ENCODE data around the gene PRKCZ. TPM values are rescaled to one million over a fixed set of nuclear protein-coding genes. Genes with fewer than 3 reads are reported as not detected.
"Not testable (repeated sequence)": the region's sequence is repeated elsewhere in the genome, so short reads cannot be mapped to it uniquely, and the experiment has no call there.

Gene PRKCZ
- total RNA-seq, 2 donors from 2014 or later, result 34.5 to 46.7 TPM

GRCh38 chr1:2091611-2092604 is 41.7 kb downstream of the PRKCZ start:
- DNase-seq (ENCODE audit: low spot score), result no peak
- 75% methylated on average over 48 of the region's 48 CpGs for WGBS

GRCh38 chr1:2093055-2093454 is 42.8 kb downstream of the PRKCZ start:
- H3K4me3 ChIP-seq, result no peak overlapping the region
- WGBS, result 95% methylated on average over 14 of the region's 14 CpGs
- no peaks in the 10 kb centered on the region for H3K36me3 ChIP-seq
- no peak for DNase-seq (ENCODE audit: low spot score)
- intact Hi-C loops (cut with DNase I), result no loop called here
- no peak overlapping the region for H3K27ac ChIP-seq
- no peaks in the 10 kb centered on the region for H3K4me1 ChIP-seq (replicated peaks)
- H3K9me3 ChIP-seq, result no peaks in the 10 kb centered on the region
- H3K27me3 ChIP-seq (replicated peaks; ENCODE audit: insufficient read depth), result no peaks in the 10 kb centered on the region
- no peak for TF ChIP-seq POLR2AphosphoS5 (IDR thresholded peaks at IDR 0.05)
- no peak for TF ChIP-seq CTCF (IDR thresholded peaks at IDR 0.05)
- no peak for TF ChIP-seq POLR2A (IDR thresholded peaks at IDR 0.05)

More at GRCh38 chr1:2091611-2092604, 41.7 kb downstream of the PRKCZ start:
- no peaks in the 10 kb centered on the region for H3K36me3 ChIP-seq
- H3K9me3 ChIP-seq, result no peaks in the 10 kb centered on the region
- intact Hi-C loops (cut with DNase I), result no loop called here
- H3K4me1 ChIP-seq (replicated peaks), result no peaks in the 10 kb centered on the region
- no peak overlapping the region for H3K4me3 ChIP-seq
- TF ChIP-seq CTCF (IDR thresholded peaks at IDR 0.05) (peak in 2 of 4 experiments; percentile 12 to 20), POLR2AphosphoS5 (IDR thresholded peaks at IDR 0.05) (no peak)
- no peak overlapping the region for H3K27ac ChIP-seq
- no peaks in the 10 kb centered on the region for H3K27me3 ChIP-seq (replicated peaks; ENCODE audit: insufficient read depth)

DNA sequence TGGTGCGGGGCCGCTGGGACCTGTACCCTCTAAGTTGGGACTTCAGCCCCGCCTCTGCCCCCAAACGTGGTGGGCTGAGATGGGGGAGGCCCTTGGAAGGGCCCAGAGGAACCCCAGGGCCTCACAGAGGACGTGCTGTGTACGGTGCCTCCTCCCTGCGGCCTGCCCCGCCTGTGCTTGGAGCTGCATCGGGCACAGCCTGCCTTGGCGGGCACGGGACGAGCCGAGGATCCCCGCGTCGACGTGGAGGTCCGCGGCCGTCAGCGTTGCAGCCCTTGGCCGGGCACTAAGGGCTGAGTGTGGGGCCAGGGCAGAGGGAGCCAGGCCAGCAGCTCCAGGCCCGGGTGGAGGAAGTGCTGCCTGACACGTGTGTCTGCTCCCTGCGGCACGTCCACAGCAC is 43.4 kb downstream of the PRKCZ start:
- H3K27ac ChIP-seq, result no peak overlapping the region
- TF ChIP-seq POLR2AphosphoS5 (IDR thresholded peaks at IDR 0.05), result no peak
- TF ChIP-seq POLR2A (IDR thresholded peaks at IDR 0.05), result no peak

DNA sequence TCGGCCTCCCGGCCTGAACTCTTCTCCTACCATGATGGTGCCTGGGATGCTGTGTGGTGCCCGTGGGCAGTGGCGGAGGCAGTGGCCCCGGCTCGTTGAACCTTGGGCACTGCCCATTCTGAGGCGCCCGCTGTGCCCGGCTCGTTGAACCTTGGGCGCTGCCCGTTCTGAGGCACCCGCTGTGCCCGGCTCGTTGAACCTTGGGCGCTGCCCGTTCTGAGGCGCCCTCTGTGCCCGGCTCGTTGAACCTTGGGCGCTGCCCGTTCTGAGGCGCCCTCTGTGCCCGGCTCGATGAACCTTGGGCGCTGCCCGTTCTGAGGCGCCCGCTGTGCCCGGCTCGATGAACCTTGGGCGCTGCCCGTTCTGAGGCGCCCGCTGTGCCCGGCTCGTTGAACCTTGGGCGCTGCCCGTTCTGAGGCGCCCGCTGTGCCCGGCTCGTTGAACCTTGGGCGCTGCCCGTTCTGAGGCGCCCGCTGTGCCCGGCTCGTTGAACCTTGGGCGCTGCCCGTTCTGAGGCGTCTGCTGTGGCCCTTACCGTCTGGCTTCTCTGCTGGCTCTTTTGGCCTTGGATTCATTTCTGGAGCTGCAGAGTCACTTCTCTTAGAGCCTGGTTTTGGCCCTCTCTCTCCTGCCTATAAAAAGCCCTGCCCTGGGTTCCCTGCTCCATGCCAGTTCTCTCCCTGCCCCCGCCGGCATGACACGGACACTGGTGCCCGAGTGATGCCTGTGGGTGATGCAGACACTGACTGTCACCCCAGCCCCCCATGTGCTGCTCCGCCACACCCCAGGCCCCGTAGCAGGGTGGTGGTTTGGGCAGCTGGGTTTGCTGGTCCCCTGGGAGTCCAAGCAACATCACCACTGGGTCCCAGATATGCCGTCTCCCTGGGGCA is 44.3 kb downstream of the PRKCZ start:
- H3K4me1 ChIP-seq (replicated peaks); H3K27me3 ChIP-seq (replicated peaks; ENCODE audit: insufficient read depth); DNase-seq (ENCODE audit: low spot score); intact Hi-C loops (cut with DNase I); H3K9me3 ChIP-seq; H3K27ac ChIP-seq; H3K36me3 ChIP-seq; H3K4me3 ChIP-seq: not testable (repeated sequence)
- 92% methylated on average over 60 of the region's 60 CpGs for WGBS

More for the DNA sequence above, 43.4 kb downstream of the PRKCZ start:
- no peaks in the 10 kb centered on the region for H3K4me1 ChIP-seq (replicated peaks)
- no peaks in the 10 kb centered on the region for H3K9me3 ChIP-seq
- no peaks in the 10 kb centered on the region for H3K36me3 ChIP-seq
- H3K27me3 ChIP-seq (replicated peaks; ENCODE audit: insufficient read depth), result no peaks in the 10 kb centered on the region
- no peak overlapping the region for H3K4me3 ChIP-seq
- WGBS, result 95% methylated on average over 16 of the region's 26 CpGs
- intact Hi-C loops (cut with DNase I), result no loop called here
- no peak for DNase-seq (ENCODE audit: low spot score)

GRCh38 chr1:2095394-2095793 is 45.2 kb downstream of the PRKCZ start:
- Histone ChIP-seq H3K27me3 (replicated peaks; ENCODE audit: insufficient read depth) (no peaks in the 10 kb centered on the region), H3K27ac (no peak overlapping the region), H3K4me3 (no peak overlapping the region), H3K36me3 (no peaks in the 10 kb centered on the region), H3K4me1 (replicated peaks) (no peaks in the 10 kb centered on the region), H3K9me3 (no peaks in the 10 kb centered on the region)
- TF ChIP-seq CTCF (IDR thresholded peaks at IDR 0.05), result no peak
- no peak for TF ChIP-seq POLR2AphosphoS5 (IDR thresholded peaks at IDR 0.05)
- no peak for TF ChIP-seq POLR2A (IDR thresholded peaks at IDR 0.05)
- 88% methylated on average over 17 of the region's 17 CpGs for WGBS
- intact Hi-C loops (cut with DNase I), result no loop called here
- DNase-seq (ENCODE audit: low spot score), result no peak
